GM19467 (cell line): ENCODE data around the gene ARHGAP8.

Source experiments
- ATAC-seq: cut with Tn5 transposase; IDR thresholded peaks from one replicate; pipeline ENCODE4 v1.9.1; 2021; ENCODE audit warnings: mild to moderate bottlenecking, moderate library complexity; ENCODE audit not compliant: unreplicated experiment

The ARHGAP8 gene

GRCh38 chr22:44752285-44753188 lies at the start of gene ARHGAP8:
Gene ARHGAP8, plus strand, starts transcription at chr22:44752575. Its CDS starts 33,953 bp downstream, at chr22:44786528.
- no peak for ATAC-seq

- no peak for ATAC-seq
Measured at GRCh38 chr22:44703255-44703870, 49.0 kb upstream of the ARHGAP8 start.

- ATAC-seq, result no peak
Measured at GRCh38 chr22:44704159-44705021, 48.0 kb upstream of the ARHGAP8 start.

DNA sequence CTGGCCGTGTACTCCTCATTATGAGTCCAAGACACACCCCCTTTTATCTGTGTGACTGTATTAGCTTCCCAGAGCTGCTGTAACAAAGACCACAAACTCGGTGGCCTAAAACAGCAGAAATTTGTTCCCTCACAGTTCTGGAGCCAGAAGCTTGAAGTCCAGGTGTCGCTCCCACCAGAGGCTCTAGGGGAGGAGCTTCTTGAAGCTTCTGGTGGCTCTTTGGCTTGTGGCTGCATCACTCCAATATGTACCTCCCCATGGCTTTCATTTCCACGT lies 47.4 kb upstream of the ARHGAP8 start:
- no peak for ATAC-seq

DNA sequence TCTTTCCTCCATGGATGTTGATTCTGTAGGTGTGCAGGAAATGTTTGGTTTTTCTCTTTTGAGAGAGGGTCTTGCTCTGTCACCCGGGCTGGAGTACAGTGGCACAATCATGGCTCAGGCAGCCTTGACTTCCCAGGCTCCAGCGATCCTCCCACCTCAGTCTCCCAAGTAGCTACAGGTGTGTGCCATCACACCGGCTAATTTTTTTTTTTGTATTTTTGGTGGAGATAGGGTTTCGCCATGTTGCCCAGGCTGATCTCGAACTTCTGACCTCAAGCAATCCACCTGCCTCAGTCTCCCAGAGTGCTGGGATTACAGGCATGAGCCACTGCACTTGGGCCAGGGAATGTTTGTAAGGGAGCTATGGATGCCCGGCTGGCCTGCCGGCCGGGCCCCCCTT lies 45.9 kb upstream of the ARHGAP8 start:
- ATAC-seq, result no peak

- ATAC-seq, result no peak
Measured at GRCh38 chr22:44707178-44707577, 45.2 kb upstream of the ARHGAP8 start.

DNA sequence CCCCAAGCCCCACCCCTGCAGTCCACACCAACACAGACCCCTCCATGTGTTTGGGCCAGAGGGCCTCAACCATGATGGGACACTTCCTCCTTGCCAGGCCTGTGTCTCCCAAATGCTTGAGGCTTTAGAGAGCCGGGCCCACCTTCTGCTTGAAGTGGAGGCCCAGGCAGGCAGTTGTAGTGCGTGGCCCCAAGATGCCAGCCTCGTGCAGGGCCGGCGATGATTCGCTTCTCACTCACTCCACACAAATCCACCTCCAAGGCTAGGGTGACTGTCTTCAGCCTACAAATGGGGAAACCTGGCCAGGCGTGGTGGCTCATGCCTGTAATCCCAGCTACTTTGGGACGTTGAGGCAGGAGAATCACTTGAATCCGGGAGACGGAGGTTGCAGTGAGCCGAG lies 44.6 kb upstream of the ARHGAP8 start:
- ATAC-seq, result no peak

DNA sequence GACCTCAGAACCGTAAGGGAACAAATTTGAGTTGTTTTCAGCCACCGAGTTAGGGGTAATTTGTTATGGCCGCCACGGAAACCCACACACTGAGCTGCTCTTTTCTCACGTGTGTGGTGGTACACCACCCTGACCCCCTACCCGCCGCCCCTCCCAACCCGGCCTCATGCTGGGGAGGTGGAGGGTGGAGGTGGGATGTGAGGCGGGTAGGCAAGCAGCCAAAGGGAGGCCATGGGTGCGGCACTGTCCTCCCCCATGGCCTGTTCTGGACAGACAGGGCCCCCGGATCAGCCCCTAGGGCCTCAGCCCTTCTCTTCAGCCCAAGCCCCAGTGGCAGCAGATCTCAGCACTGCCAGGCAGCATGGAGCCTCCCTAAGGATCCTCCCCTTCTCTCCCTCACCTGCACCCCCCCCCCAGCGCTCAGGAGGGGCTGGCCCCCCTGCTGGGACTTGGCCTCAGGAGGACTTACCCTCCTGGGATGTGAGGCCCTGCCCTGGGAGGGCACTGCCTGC lies 42.4 kb upstream of the ARHGAP8 start:
- no peak for ATAC-seq

DNA sequence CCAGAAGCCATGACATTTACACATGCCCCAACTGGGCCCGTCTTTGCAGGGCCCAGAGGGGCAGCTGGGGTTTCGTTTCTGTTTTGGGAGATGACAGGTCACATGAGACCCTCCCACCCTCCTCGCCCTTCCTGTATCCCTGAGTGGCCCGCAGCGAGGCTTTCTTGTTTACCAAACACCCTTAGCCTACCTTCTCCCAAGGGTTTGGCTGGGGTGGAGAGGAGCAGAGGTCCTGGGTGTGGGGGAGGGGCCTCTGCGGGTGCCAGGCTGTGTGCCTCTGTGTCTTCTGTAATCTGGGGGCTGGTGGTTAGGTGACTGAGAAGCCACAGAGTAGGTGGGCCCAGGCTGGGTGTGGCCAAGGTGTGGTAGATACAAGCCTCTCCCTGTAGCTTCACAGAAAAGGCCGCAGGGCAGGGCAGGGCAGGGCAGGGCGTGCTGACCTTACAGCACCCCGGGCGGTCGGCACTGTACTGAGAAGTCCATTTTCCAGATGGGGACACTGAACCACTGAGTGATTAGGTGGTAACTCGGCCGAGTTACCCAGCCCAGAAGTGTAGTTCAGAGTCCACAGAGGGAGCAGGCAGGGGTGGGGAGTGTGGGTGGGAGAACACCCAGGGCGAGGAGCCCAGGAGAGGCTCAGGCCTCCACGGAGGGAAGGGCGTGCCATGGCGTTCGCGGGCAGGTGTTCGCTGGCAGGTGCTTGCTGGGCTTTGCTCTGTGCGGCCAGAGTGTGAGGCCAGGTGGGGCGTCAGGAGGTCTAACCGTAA lies 41.7 kb upstream of the ARHGAP8 start:
- ATAC-seq, result no peak

GRCh38 chr22:44711241-44711560 lies 41.2 kb upstream of the ARHGAP8 start:
- no peak for ATAC-seq

- no peak for ATAC-seq
Measured at GRCh38 chr22:44711690-44712555, 40.5 kb upstream of the ARHGAP8 start.

DNA sequence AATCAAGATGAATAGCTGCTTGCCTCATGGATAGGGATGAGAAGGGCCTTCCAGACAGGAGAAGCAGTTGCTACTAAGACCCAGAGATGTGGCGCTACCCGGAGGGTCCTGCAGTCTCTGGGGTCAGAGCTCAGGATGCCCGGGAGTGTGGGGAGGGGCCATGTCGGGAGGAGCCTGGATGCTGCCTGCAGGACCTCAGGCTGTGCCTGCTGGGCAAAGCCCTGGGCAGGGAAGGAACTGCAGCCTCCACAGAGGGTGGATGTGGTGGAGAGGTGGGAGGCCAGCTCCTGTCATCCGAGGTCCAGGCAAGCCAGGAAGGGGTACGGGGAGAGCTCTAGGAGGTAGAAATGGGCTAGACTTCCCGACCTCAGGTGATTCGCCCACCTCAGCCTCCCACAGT lies 39.4 kb upstream of the ARHGAP8 start:
- ATAC-seq, result no peak

GRCh38 chr22:44714703-44715350 lies 37.5 kb upstream of the ARHGAP8 start:
- no peak for ATAC-seq

- ATAC-seq, result no peak
Measured at GRCh38 chr22:44718418-44718817, 34.0 kb upstream of the ARHGAP8 start.

- no peak for ATAC-seq
Measured at GRCh38 chr22:44719586-44720368, 32.6 kb upstream of the ARHGAP8 start.

DNA sequence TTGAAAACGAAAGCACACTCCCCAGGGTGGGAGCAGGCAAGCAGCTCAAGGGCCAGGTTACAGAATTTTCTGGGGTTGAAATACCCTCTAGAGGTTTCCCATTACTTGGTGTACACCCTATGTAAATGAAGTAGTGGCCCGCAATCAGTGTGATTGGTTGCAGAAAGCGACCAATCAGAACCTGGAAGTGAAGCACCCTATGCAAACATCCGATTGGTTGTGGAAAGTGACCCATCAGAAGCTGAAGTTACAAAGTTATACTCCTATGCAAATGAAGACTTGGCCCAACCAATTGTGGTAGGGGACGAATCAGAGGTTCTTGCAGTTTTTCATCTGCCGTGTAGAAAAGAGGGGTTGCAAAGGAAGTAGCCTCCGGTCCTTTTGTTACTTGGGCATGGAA lies 31.2 kb upstream of the ARHGAP8 start:
- ATAC-seq, result no peak

GRCh38 chr22:44722611-44723010 lies 29.8 kb upstream of the ARHGAP8 start:
- ATAC-seq, result no peak

- no peak for ATAC-seq
Measured at GRCh38 chr22:44723801-44724200, 28.6 kb upstream of the ARHGAP8 start.

- no peak for ATAC-seq
Measured at GRCh38 chr22:44724416-44724815, 28.0 kb upstream of the ARHGAP8 start.
